GM12891 (cell line): Measurements from ENCODE around the gene DENND1A.

ENCODE experiments used
- PAX5 ChIP-seq: IDR thresholded peaks from 2 replicates; pipeline ENCODE4 v1.6.1; 2011; ENCODE audit warnings: low read length, moderate library complexity, mild to moderate bottlenecking; ENCODE audit not compliant: insufficient read depth, severe bottlenecking
- POLR2A ChIP-seq: IDR thresholded peaks from 2 replicates; pipeline ENCODE4 v1.6.1; 2011; ENCODE audit warnings: low read depth, low read length, control low read depth
- POLR2AphosphoS5 ChIP-seq: IDR thresholded peaks from 2 replicates; pipeline ENCODE4 v1.6.1; 2011; ENCODE audit warnings: low read depth, low read length, control low read depth
- POU2F2 ChIP-seq: IDR thresholded peaks from 2 replicates; pipeline ENCODE4 v1.6.1; 2011; ENCODE audit warnings: low read depth, mild to moderate bottlenecking, control low read depth, low read length, moderate library complexity
- SPI1 ChIP-seq: IDR thresholded peaks from 2 replicates; pipeline ENCODE4 v1.6.1; 2011; ENCODE audit warnings: low read depth, low read length, control low read depth
- TAF1 ChIP-seq: IDR thresholded peaks from 2 replicates; pipeline ENCODE4 v1.6.1; 2011; ENCODE audit warnings: low read depth, low read length, control low read depth

DNA sequence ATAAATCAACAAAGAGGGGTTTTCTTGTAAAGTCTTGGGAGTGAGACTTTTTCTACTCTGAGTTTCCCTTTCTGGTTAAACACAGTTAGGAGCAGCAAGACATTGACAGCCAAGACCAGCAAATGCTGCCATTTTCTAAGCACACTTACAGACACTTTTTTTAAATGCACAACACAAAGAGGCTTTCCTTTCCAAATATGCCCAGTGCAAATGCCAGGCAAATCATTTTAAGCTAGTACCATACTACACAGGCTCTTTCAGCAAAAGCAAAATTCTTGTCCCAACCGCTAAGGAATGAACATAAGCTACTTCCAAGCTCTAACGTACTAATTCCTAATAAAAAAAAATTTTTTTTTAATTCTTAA is 68.2 kb downstream of the DENND1A start:
- TF ChIP-seq POLR2A (no peak), TAF1 (no peak), PAX5 (no peak), POLR2AphosphoS5 (no peak), SPI1 (no peak), POU2F2 (no peak)
